ENCODE data around the gene GALNT10. TPM values are rescaled to one million over a fixed set of nuclear protein-coding genes. Genes with fewer than 3 reads are reported as not detected.

GALNT10 gene
- polyA plus RNA-seq, 1 donor, result 24.6 TPM

GRCh38 chr5:154291917-154292316, 101.4 kb downstream of the GALNT10 start:
- no peak for DNase-seq

GRCh38 chr5:154293219-154293618, 102.7 kb downstream of the GALNT10 start:
- DNase-seq, result no peak

- DNase-seq, result no peak
Observed at GRCh38 chr5:154295551-154295950, 105.0 kb downstream of the GALNT10 start.

GRCh38 chr5:154296525-154297159, 106.1 kb downstream of the GALNT10 start:
- no peak for DNase-seq

- DNase-seq, result no peak
Observed at GRCh38 chr5:154298065-154298464, 107.5 kb downstream of the GALNT10 start.

GRCh38 chr5:154300207-154300883, 109.8 kb downstream of the GALNT10 start:
- no peak for DNase-seq

GRCh38 chr5:154301726-154302125, 111.2 kb downstream of the GALNT10 start:
- DNase-seq, result no peak

GRCh38 chr5:154302161-154302560, 111.6 kb downstream of the GALNT10 start:
- DNase-seq, result peak; percentile 43

- no peak for DNase-seq
Observed at GRCh38 chr5:154303133-154303532, 112.6 kb downstream of the GALNT10 start.

- DNase-seq, result no peak
Observed at GRCh38 chr5:154308443-154309370, 118.2 kb downstream of the GALNT10 start.

GRCh38 chr5:154309371-154309745, 118.8 kb downstream of the GALNT10 start:
- no peak for DNase-seq

- no peak for DNase-seq
Observed at GRCh38 chr5:154309805-154310204, 119.3 kb downstream of the GALNT10 start.

- DNase-seq, result no peak
Observed at GRCh38 chr5:154311362-154311761, 120.8 kb downstream of the GALNT10 start.

GRCh38 chr5:154312000-154312399, 121.5 kb downstream of the GALNT10 start:
- no peak for DNase-seq

- no peak for DNase-seq
Observed at GRCh38 chr5:154312576-154312975, 122.0 kb downstream of the GALNT10 start.

GRCh38 chr5:154313360-154314017, 123.0 kb downstream of the GALNT10 start:
- DNase-seq, result no peak

GRCh38 chr5:154315196-154315595, 124.7 kb downstream of the GALNT10 start:
- no peak for DNase-seq

GRCh38 chr5:154315756-154316155, 125.2 kb downstream of the GALNT10 start:
- no peak for DNase-seq

- DNase-seq, result no peak
Observed at GRCh38 chr5:154316223-154316935, 125.8 kb downstream of the GALNT10 start.

- DNase-seq, result no peak
Observed at GRCh38 chr5:154317916-154318315, 127.4 kb downstream of the GALNT10 start.

- DNase-seq, result no peak
Observed at GRCh38 chr5:154318691-154319090, 128.2 kb downstream of the GALNT10 start.

- DNase-seq, result no peak
Observed at GRCh38 chr5:154319736-154320135, 129.2 kb downstream of the GALNT10 start.
